Stomach smooth muscle (tissue), 2 donors: ENCODE data around the gene GALNT12.

Experiments
- H3K27ac ChIP-seq: one replicate; pipeline ENCODE4 v1.7.0; 2013; ENCODE audit warnings: mild to moderate bottlenecking, low read length, inconsistent platforms
- H3K27me3 ChIP-seq, 2 donors: one replicate each; pipeline ENCODE4 v1.7.0; 2013; ENCODE audit warnings: low read length in 2 of 2; ENCODE audit not compliant: insufficient read depth in 2 of 2, control insufficient read depth in 1 of 2
- H3K36me3 ChIP-seq, 2 donors: one replicate each; pipeline ENCODE4 v1.7.0; 2013; ENCODE audit warnings: low read length in 2 of 2; ENCODE audit not compliant: control insufficient read depth in 2 of 2, insufficient read depth in 2 of 2
- H3K4me1 ChIP-seq: one replicate; pipeline ENCODE4 v1.7.0; 2013; ENCODE audit warnings: low read length; ENCODE audit not compliant: control insufficient read depth, insufficient read depth
- H3K4me3 ChIP-seq, 2 donors: one replicate each; pipeline ENCODE4 v1.7.0; 2013; ENCODE audit warnings: low read length in 2 of 2
- H3K9ac ChIP-seq, 2 donors: one replicate each; pipeline ENCODE4 v1.7.0; 2013; ENCODE audit warnings: low read length in 2 of 2, mild to moderate bottlenecking in 1 of 2
- H3K9me3 ChIP-seq, 2 donors: one replicate each; pipeline ENCODE4 v1.7.0; 2013; ENCODE audit warnings: low read length in 2 of 2; ENCODE audit not compliant: control insufficient read depth in 2 of 2
- donor health status: healthy.
- donor health status: Pancreatic carcinoma.

GALNT12 gene

GRCh38 chr9:98892288-98892687 lies 84.8 kb downstream of the GALNT12 start:
- H3K27me3 ChIP-seq, result no peaks in the 10 kb centered on the region
- peaks cover 0 to 3% of the 10 kb centered on the region in 2 donors for H3K9me3 ChIP-seq
- no peaks in the 10 kb centered on the region for H3K36me3 ChIP-seq
- peaks cover 7% of the 10 kb centered on the region for H3K4me1 ChIP-seq
- H3K27ac ChIP-seq, result no peak overlapping the region
- H3K4me3 ChIP-seq, result no peak overlapping the region
- no peak overlapping the region for H3K9ac ChIP-seq

- Histone ChIP-seq H3K27me3 (no peaks in the 10 kb centered on the region), H3K27ac (no peak overlapping the region), H3K4me1 (peaks cover 7% of the 10 kb centered on the region), H3K9ac (no peak overlapping the region), H3K4me3 (no peak overlapping the region), H3K9me3 (peaks cover 0 to 3% of the 10 kb centered on the region in 2 donors), H3K36me3 (no peaks in the 10 kb centered on the region)
Measured at GRCh38 chr9:98892690-98893089, 85.2 kb downstream of the GALNT12 start.

- peaks cover 2% of the 10 kb centered on the region for H3K4me1 ChIP-seq
- H3K4me3 ChIP-seq, result no peak overlapping the region
- no peak overlapping the region for H3K9ac ChIP-seq
- peaks cover 0 to 3% of the 10 kb centered on the region in 2 donors for H3K9me3 ChIP-seq
- H3K27ac ChIP-seq, result no peak overlapping the region
- no peaks in the 10 kb centered on the region for H3K27me3 ChIP-seq
- H3K36me3 ChIP-seq, result no peaks in the 10 kb centered on the region
Measured at GRCh38 chr9:98894171-98894570, 86.7 kb downstream of the GALNT12 start.

- Histone ChIP-seq H3K36me3 (no peaks in the 10 kb centered on the region), H3K9ac (no peak overlapping the region), H3K4me1 (peaks cover under 1% of the 10 kb centered on the region), H3K27ac (no peak overlapping the region), H3K27me3 (no peaks in the 10 kb centered on the region), H3K9me3 (peaks cover 0 to 3% of the 10 kb centered on the region in 2 donors), H3K4me3 (no peak overlapping the region)
Measured at GRCh38 chr9:98894761-98895160, 87.3 kb downstream of the GALNT12 start.

GRCh38 chr9:98896632-98897031 lies 89.2 kb downstream of the GALNT12 start:
- H3K9ac ChIP-seq, result no peak overlapping the region
- no peaks in the 10 kb centered on the region for H3K36me3 ChIP-seq
- no peaks in the 10 kb centered on the region for H3K27me3 ChIP-seq
- peaks cover 0 to 3% of the 10 kb centered on the region in 2 donors for H3K9me3 ChIP-seq
- no peak overlapping the region for H3K4me3 ChIP-seq
- no peaks in the 10 kb centered on the region for H3K4me1 ChIP-seq
- no peak overlapping the region for H3K27ac ChIP-seq

- no peak overlapping the region for H3K9ac ChIP-seq
- no peaks in the 10 kb centered on the region for H3K36me3 ChIP-seq
- H3K27ac ChIP-seq, result no peak overlapping the region
- no peaks in the 10 kb centered on the region for H3K27me3 ChIP-seq
- H3K4me3 ChIP-seq, result no peak overlapping the region
- no peaks in the 10 kb centered on the region for H3K4me1 ChIP-seq
- H3K9me3 ChIP-seq, result peaks cover 0 to 3% of the 10 kb centered on the region in 2 donors
Measured at GRCh38 chr9:98897745-98898144, 90.3 kb downstream of the GALNT12 start.

- Histone ChIP-seq H3K4me1 (no peaks in the 10 kb centered on the region), H3K27ac (no peak overlapping the region), H3K9ac (no peak overlapping the region), H3K36me3 (no peaks in the 10 kb centered on the region), H3K27me3 (no peaks in the 10 kb centered on the region), H3K9me3 (peaks cover 0 to 3% of the 10 kb centered on the region in 2 donors), H3K4me3 (no peak overlapping the region)
Measured at GRCh38 chr9:98899408-98900056, 92.1 kb downstream of the GALNT12 start.
